ENCODE results near the gene SNX25.

GRCh38 chr4:185255868-185256267 lies 46.5 kb downstream of the SNX25 start:
- no peak for TF ChIP-seq FOSL2 (IDR thresholded peaks at IDR 0.05; ENCODE audit: borderline replicate concordance, low read depth)
- TF ChIP-seq RAD21 (IDR thresholded peaks at IDR 0.05; ENCODE audit: low read length) = no peak
- no peak for TF ChIP-seq CTCF (IDR thresholded peaks at IDR 0.05)
- TF ChIP-seq RXRA (IDR thresholded peaks at IDR 0.05; ENCODE audit: borderline replicate concordance, low read depth) = no peak
- no peak for TF ChIP-seq TAF1 (IDR thresholded peaks at IDR 0.05; ENCODE audit: borderline replicate concordance, low read depth, low read length)
- TF ChIP-seq FOXM1 (IDR thresholded peaks at IDR 0.05; ENCODE audit: low read depth) = no peak
- TF ChIP-seq, protein P1, sequence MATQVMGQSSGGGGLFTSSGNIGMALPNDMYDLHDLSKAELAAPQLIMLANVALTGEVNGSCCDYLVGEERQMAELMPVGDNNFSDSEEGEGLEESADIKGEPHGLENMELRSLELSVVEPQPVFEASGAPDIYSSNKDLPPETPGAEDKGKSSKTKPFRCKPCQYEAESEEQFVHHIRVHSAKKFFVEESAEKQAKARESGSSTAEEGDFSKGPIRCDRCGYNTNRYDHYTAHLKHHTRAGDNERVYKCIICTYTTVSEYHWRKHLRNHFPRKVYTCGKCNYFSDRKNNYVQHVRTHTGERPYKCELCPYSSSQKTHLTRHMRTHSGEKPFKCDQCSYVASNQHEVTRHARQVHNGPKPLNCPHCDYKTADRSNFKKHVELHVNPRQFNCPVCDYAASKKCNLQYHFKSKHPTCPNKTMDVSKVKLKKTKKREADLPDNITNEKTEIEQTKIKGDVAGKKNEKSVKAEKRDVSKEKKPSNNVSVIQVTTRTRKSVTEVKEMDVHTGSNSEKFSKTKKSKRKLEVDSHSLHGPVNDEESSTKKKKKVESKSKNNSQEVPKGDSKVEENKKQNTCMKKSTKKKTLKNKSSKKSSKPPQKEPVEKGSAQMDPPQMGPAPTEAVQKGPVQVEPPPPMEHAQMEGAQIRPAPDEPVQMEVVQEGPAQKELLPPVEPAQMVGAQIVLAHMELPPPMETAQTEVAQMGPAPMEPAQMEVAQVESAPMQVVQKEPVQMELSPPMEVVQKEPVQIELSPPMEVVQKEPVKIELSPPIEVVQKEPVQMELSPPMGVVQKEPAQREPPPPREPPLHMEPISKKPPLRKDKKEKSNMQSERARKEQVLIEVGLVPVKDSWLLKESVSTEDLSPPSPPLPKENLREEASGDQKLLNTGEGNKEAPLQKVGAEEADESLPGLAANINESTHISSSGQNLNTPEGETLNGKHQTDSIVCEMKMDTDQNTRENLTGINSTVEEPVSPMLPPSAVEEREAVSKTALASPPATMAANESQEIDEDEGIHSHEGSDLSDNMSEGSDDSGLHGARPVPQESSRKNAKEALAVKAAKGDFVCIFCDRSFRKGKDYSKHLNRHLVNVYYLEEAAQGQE (IDR thresholded peaks at IDR 0.05; ENCODE audit: low read depth, low read length) = no peak
- TF ChIP-seq FOXJ3 (CRISPR knock-in tag; IDR thresholded peaks at IDR 0.05) = no peak
